ENCODE data around the gene PDE4B. TPM values are rescaled to one million over a fixed set of nuclear protein-coding genes. Genes with fewer than 3 reads are reported as not detected.

Gene PDE4B
- total RNA-seq, 1 experiment from 2014 or later = 3.3 TPM

- Mint-ChIP-seq H3K27ac (ENCODE audit: low read depth, unreplicated experiment) (no peak overlapping the region), H3K27me3 (ENCODE audit: insufficient read depth, unreplicated experiment) (peaks cover 75% of the 10 kb centered on the region), H3K36me3 (ENCODE audit: insufficient read depth, unreplicated experiment) (no peaks in the 10 kb centered on the region), H3K9me3 (ENCODE audit: unreplicated experiment) (no peaks in the 10 kb centered on the region), H3K4me3 (ENCODE audit: unreplicated experiment) (no peak overlapping the region), H3K4me1 (ENCODE audit: insufficient read depth, unreplicated experiment) (no peaks in the 10 kb centered on the region)
- intact Hi-C loops (cut with micrococcal nuclease) = no loop called here
- no peak for TF ChIP-seq CTCF (IDR thresholded peaks at IDR 0.05; ENCODE audit: unreplicated experiment)
- ChIA-PET CTCF (interaction anchor here (3.5 kb wide), 1 partner anchor 259 kb away, joined by 13 read pairs; no protein-coding TSS in a partner anchor), POLR2A (no interaction called here)
- no peak for DNase-seq (ENCODE audit: unreplicated experiment)
- no TSS peak for BruUV-seq (replicated peaks)
Observed at GRCh38 chr1:65983500-65983899, 190.8 kb downstream of the PDE4B start.

- POLR2A ChIA-PET = no interaction called here
- H3K4me3 Mint-ChIP-seq (ENCODE audit: unreplicated experiment) = no peak overlapping the region
- H3K9me3 Mint-ChIP-seq (ENCODE audit: unreplicated experiment) = no peaks in the 10 kb centered on the region
- peaks cover 66% of the 10 kb centered on the region for H3K27me3 Mint-ChIP-seq (ENCODE audit: insufficient read depth, unreplicated experiment)
- TF ChIP-seq CTCF (IDR thresholded peaks at IDR 0.05; ENCODE audit: unreplicated experiment) = no peak
- no peaks in the 10 kb centered on the region for H3K4me1 Mint-ChIP-seq (ENCODE audit: insufficient read depth, unreplicated experiment)
- H3K36me3 Mint-ChIP-seq (ENCODE audit: insufficient read depth, unreplicated experiment) = no peaks in the 10 kb centered on the region
- no peak overlapping the region for H3K27ac Mint-ChIP-seq (ENCODE audit: low read depth, unreplicated experiment)
- BruUV-seq (replicated peaks) = no TSS peak
- DNase-seq (ENCODE audit: unreplicated experiment) = no peak
- CTCF ChIA-PET = interaction anchor here (1.0 to 3.5 kb wide), 4 partner anchors 9 to 260 kb away, joined by 3 to 13 read pairs (median 4); no protein-coding TSS in a partner anchor
- intact Hi-C loops (cut with micrococcal nuclease) = no loop called here
Observed at GRCh38 chr1:65985393-65986066, 192.8 kb downstream of the PDE4B start.

- DNase-seq (ENCODE audit: unreplicated experiment) = no peak
- no peak overlapping the region for H3K27ac Mint-ChIP-seq (ENCODE audit: low read depth, unreplicated experiment)
- peaks cover 70% of the 10 kb centered on the region for H3K27me3 Mint-ChIP-seq (ENCODE audit: insufficient read depth, unreplicated experiment)
- H3K9me3 Mint-ChIP-seq (ENCODE audit: unreplicated experiment) = no peaks in the 10 kb centered on the region
- POLR2A ChIA-PET = interaction anchor here (0.6 kb wide), 1 partner anchor 185 kb away, joined by 3 read pairs; no protein-coding TSS in a partner anchor
- intact Hi-C loops (cut with micrococcal nuclease) = no loop called here
- H3K4me1 Mint-ChIP-seq (ENCODE audit: insufficient read depth, unreplicated experiment) = no peaks in the 10 kb centered on the region
- BruUV-seq (replicated peaks) = no TSS peak
- CTCF ChIA-PET = interaction anchor here (0.7 to 3.5 kb wide), 5 partner anchors 8 to 460 kb away, joined by 3 to 13 read pairs (median 3); no protein-coding TSS in a partner anchor
- TF ChIP-seq CTCF (IDR thresholded peaks at IDR 0.05; ENCODE audit: unreplicated experiment) = no peak
- H3K4me3 Mint-ChIP-seq (ENCODE audit: unreplicated experiment) = no peak overlapping the region
- no peaks in the 10 kb centered on the region for H3K36me3 Mint-ChIP-seq (ENCODE audit: insufficient read depth, unreplicated experiment)
Observed at GRCh38 chr1:65986146-65986545, 193.5 kb downstream of the PDE4B start.

- no peak for DNase-seq (ENCODE audit: unreplicated experiment)
- ChIA-PET CTCF (interaction anchor here (0.8 kb wide), 1 partner anchor 263 kb away, joined by 4 read pairs; no protein-coding TSS in a partner anchor), POLR2A (no interaction called here)
- Mint-ChIP-seq H3K4me3 (ENCODE audit: unreplicated experiment) (no peak overlapping the region), H3K27me3 (ENCODE audit: insufficient read depth, unreplicated experiment) (peaks cover 76% of the 10 kb centered on the region), H3K36me3 (ENCODE audit: insufficient read depth, unreplicated experiment) (no peaks in the 10 kb centered on the region), H3K27ac (ENCODE audit: low read depth, unreplicated experiment) (no peak overlapping the region), H3K9me3 (ENCODE audit: unreplicated experiment) (no peaks in the 10 kb centered on the region), H3K4me1 (ENCODE audit: insufficient read depth, unreplicated experiment) (no peaks in the 10 kb centered on the region)
- BruUV-seq (replicated peaks) = no TSS peak
- no peak for TF ChIP-seq CTCF (IDR thresholded peaks at IDR 0.05; ENCODE audit: unreplicated experiment)
- intact Hi-C loops (cut with micrococcal nuclease) = no loop called here
Observed at GRCh38 chr1:65990161-65990560, 197.5 kb downstream of the PDE4B start.

Measured in MCF 10A (cell line).